HG02981 (cell line): Measurements from ENCODE around the gene ST3GAL3.

Experiments
- ATAC-seq: cut with Tn5 transposase; IDR thresholded peaks from one replicate; pipeline ENCODE4 v1.9.1; 2021; ENCODE audit warnings: mild to moderate bottlenecking, moderate library complexity; ENCODE audit not compliant: unreplicated experiment

ST3GAL3 gene

GRCh38 chr1:43783671-43784205 lies 76.4 kb downstream of the ST3GAL3 start:
- ATAC-seq: no peak

GRCh38 chr1:43786201-43786958 lies 79.0 kb downstream of the ST3GAL3 start:
- no peak for ATAC-seq

GRCh38 chr1:43786960-43787359 lies 79.6 kb downstream of the ST3GAL3 start:
- no peak for ATAC-seq

- ATAC-seq: no peak
Observed at GRCh38 chr1:43789604-43790550, 82.5 kb downstream of the ST3GAL3 start.

- ATAC-seq: no peak
Observed at GRCh38 chr1:43791243-43791642, 83.9 kb downstream of the ST3GAL3 start.

GRCh38 chr1:43796111-43796581 lies 88.8 kb downstream of the ST3GAL3 start:
- no peak for ATAC-seq

- ATAC-seq: no peak
Observed at GRCh38 chr1:43797891-43798290, 90.6 kb downstream of the ST3GAL3 start.

GRCh38 chr1:43799656-43800635 lies 92.6 kb downstream of the ST3GAL3 start:
- no peak for ATAC-seq

GRCh38 chr1:43800771-43801170 lies 93.4 kb downstream of the ST3GAL3 start:
- no peak for ATAC-seq

- no peak for ATAC-seq
Observed at GRCh38 chr1:43801203-43801602, 93.9 kb downstream of the ST3GAL3 start.

- no peak for ATAC-seq
Observed at GRCh38 chr1:43802356-43802980, 95.1 kb downstream of the ST3GAL3 start.

GRCh38 chr1:43803105-43803504 lies 95.8 kb downstream of the ST3GAL3 start:
- no peak for ATAC-seq

- ATAC-seq: no peak
Observed at GRCh38 chr1:43803646-43804045, 96.3 kb downstream of the ST3GAL3 start.

GRCh38 chr1:43804569-43804968 lies 97.2 kb downstream of the ST3GAL3 start:
- ATAC-seq: no peak

- no peak for ATAC-seq
Observed at GRCh38 chr1:43805340-43805739, 98.0 kb downstream of the ST3GAL3 start.

GRCh38 chr1:43806183-43806582 lies 98.8 kb downstream of the ST3GAL3 start:
- ATAC-seq: no peak

- no peak for ATAC-seq
Observed at GRCh38 chr1:43809097-43809673, 101.8 kb downstream of the ST3GAL3 start.

- ATAC-seq: no peak
Observed at GRCh38 chr1:43812579-43812978, 105.2 kb downstream of the ST3GAL3 start.

GRCh38 chr1:43814401-43814800 lies 107.1 kb downstream of the ST3GAL3 start:
- ATAC-seq: no peak
